PC-9 (cell line): ENCODE data around the gene FGD2. TPM values are rescaled to one million over a fixed set of nuclear protein-coding genes. Genes with fewer than 3 reads are reported as not detected.

Experiments
- BruUV-seq: library from RNA; stranded (reverse); fragments of 400-500 nt; replicated peaks from 2 replicates; lab custom pipeline; 2021; lab: Mats Ljungman, UMichigan
- CTCF ChIA-PET: fragments of 300-600 bp; sonication (Branson Sonifier 250); formaldehyde crosslinking; loops from one replicate; lab custom pipeline; 2022; ENCODE audit warnings: antibody characterized with exemption; lab: Charles Lee
- POLR2A ChIA-PET: fragments of 300-600 bp; sonication (Branson Sonifier 250); formaldehyde crosslinking; loops from one replicate; lab custom pipeline; 2022; ENCODE audit warnings: antibody characterized with exemption; ENCODE audit not compliant: unreplicated experiment; lab: Charles Lee
- DNase-seq, 2 experiments: peaks; one replicate each; pipeline versions ENCODE4 v3.0.0 to v3.0.0-alpha.2; 2015 to 2022; ENCODE audit warnings: mixed read lengths in 1 of 2
- H2AFZ ChIP-seq: fragments of 200-600 bp; sonication (generic); 2 replicates; pipeline ENCODE4 v1.8.1; 2017; ENCODE audit warnings: antibody characterized with exemption
- H3F3A ChIP-seq: fragments of 200-600 bp; sonication (generic); 2 replicates; pipeline ENCODE4 v1.8.1; 2017; ENCODE audit warnings: antibody characterized with exemption, mild to moderate bottlenecking, low read depth; ENCODE audit not compliant: insufficient read depth
- H3K27ac ChIP-seq: fragments of 200-600 bp; sonication (generic); 2 replicates; pipeline ENCODE4 v1.6.1; 2016; ENCODE audit warnings: mixed run types
- H3K27me3 ChIP-seq: fragments of 200-600 bp; sonication (generic); 2 replicates; pipeline ENCODE4 v1.6.1; 2016; ENCODE audit warnings: low read depth, mixed run types; ENCODE audit not compliant: insufficient read depth
- H3K36me3 ChIP-seq: fragments of 200-600 bp; sonication (generic); 2 replicates; pipeline ENCODE4 v1.6.1; 2016; ENCODE audit warnings: low read depth, mixed run types
- H3K4me1 ChIP-seq: fragments of 200-600 bp; sonication (generic); replicated peaks from 2 replicates; pipeline ENCODE4 v1.6.1; 2016; ENCODE audit warnings: mixed run types; ENCODE audit not compliant: insufficient read depth
- H3K4me2 ChIP-seq: fragments of 200-600 bp; sonication (generic); 2 replicates; pipeline ENCODE4 v1.6.1; 2017; ENCODE audit warnings: mixed run types
- H3K4me3 ChIP-seq: fragments of 200-600 bp; sonication (generic); 2 replicates; pipeline ENCODE4 v1.6.1; 2016; ENCODE audit warnings: mixed run types
- H3K79me2 ChIP-seq: fragments of 200-600 bp; sonication (generic); 2 replicates; pipeline ENCODE4 v1.6.1; 2017; ENCODE audit warnings: low read depth, mixed run types
- H3K9me2 ChIP-seq: fragments of 200-600 bp; sonication (generic); 2 replicates; pipeline ENCODE4 v1.8.1; 2017; ENCODE audit warnings: mild to moderate bottlenecking; ENCODE audit not compliant: insufficient read depth
- H3K9me3 ChIP-seq: fragments of 200-600 bp; sonication (generic); 2 replicates; pipeline ENCODE4 v1.8.1; 2016; ENCODE audit warnings: low read depth; ENCODE audit not compliant: insufficient read depth
- H4K20me1 ChIP-seq: fragments of 200-600 bp; sonication (generic); 2 replicates; pipeline ENCODE4 v1.8.1; 2017; ENCODE audit not compliant: insufficient read depth
- CTCF ChIP-seq: fragments of 200-600 bp; sonication (generic); conservative IDR thresholded peaks from 2 replicates; pipeline ENCODE4 v1.6.1; 2017; ENCODE audit warnings: mixed run types, antibody characterized with exemption, mild to moderate bottlenecking, moderate library complexity
- EZH2 ChIP-seq: fragments of 200-600 bp; sonication (generic); IDR thresholded peaks from 2 replicates; pipeline ENCODE4 v1.8.0; 2017; ENCODE audit warnings: antibody characterized with exemption, low read depth
- intact Hi-C: fragments of 100-400 bp; cut with micrococcal nuclease; formaldehyde crosslinking; loops from one replicate; pipeline ENCODE4 v1.10.0; 2022; ENCODE audit not compliant: unreplicated experiment
- total RNA-seq: library from RNA; stranded (reverse); gene quantifications from 2 replicates; pipeline ENCODE4 v1.2.3, GENCODE V29; 2021

FGD2 gene
- total RNA-seq, 1 experiment from 2014 or later: 0.50 TPM

- no TSS peak for BruUV-seq
These were observed 26.8 kb downstream of the FGD2 start for GRCh38 chr6:37032239-37032638.

GRCh38 chr6:37033255-37033654 is 27.8 kb downstream of the FGD2 start:
- Histone ChIP-seq H3K4me2 (no peak overlapping the region), H3K27me3 (no peaks in the 10 kb centered on the region), H3K79me2 (no peaks in the 10 kb centered on the region), H3K9me3 (no peaks in the 10 kb centered on the region), H4K20me1 (no peaks in the 10 kb centered on the region), H3F3A (peaks cover 17% of the 10 kb centered on the region), H3K9me2 (no peaks in the 10 kb centered on the region), H3K27ac (no peak overlapping the region), H3K4me3 (no peak overlapping the region), H3K4me1 (peaks cover 9% of the 10 kb centered on the region; the same call in 1 of the 2 replicates), H2AFZ (no peak overlapping the region), H3K36me3 (no peaks in the 10 kb centered on the region)
- CTCF ChIA-PET: no interaction called here
- POLR2A ChIA-PET: interaction anchor here (0.6 kb wide), 1 partner anchor 9 kb away, joined by 7 read pairs; no protein-coding TSS in a partner anchor
- TF ChIP-seq CTCF (no peak), EZH2 (no peak)
- no peak for DNase-seq
- no TSS peak for BruUV-seq
- intact Hi-C loops: no loop called here

More at GRCh38 chr6:37032239-37032638, 26.8 kb downstream of the FGD2 start:
- no peak for TF ChIP-seq EZH2
- no peak for TF ChIP-seq CTCF
- Histone ChIP-seq H3K4me2 (no peak overlapping the region), H3K36me3 (no peaks in the 10 kb centered on the region), H3K4me1 (peaks cover 9% of the 10 kb centered on the region; the same call in 1 of the 2 replicates), H3K27me3 (no peaks in the 10 kb centered on the region), H3K9me2 (no peaks in the 10 kb centered on the region), H3K9me3 (no peaks in the 10 kb centered on the region), H2AFZ (no peak overlapping the region), H4K20me1 (no peaks in the 10 kb centered on the region), H3K27ac (no peak overlapping the region), H3K79me2 (no peaks in the 10 kb centered on the region), H3F3A (peaks cover 17% of the 10 kb centered on the region), H3K4me3 (no peak overlapping the region)
- ChIA-PET POLR2A (no interaction called here), CTCF (interaction anchor here (0.6 kb wide), 1 partner anchor 158 kb away, joined by 6 read pairs; no protein-coding TSS in a partner anchor)
- no peak for DNase-seq
- intact Hi-C loops: no loop called here

GRCh38 chr6:37033819-37034795 is 28.7 kb downstream of the FGD2 start:
- no peak for TF ChIP-seq EZH2
- TF ChIP-seq CTCF: no peak
- Histone ChIP-seq H3K27me3 (no peaks in the 10 kb centered on the region), H3K4me1 (peaks cover 5% of the 10 kb centered on the region; the same call in 1 of the 2 replicates), H3K9me2 (no peaks in the 10 kb centered on the region), H3K79me2 (no peaks in the 10 kb centered on the region), H3K36me3 (no peaks in the 10 kb centered on the region), H3K27ac (no peak overlapping the region), H3K4me3 (no peak overlapping the region), H3F3A (peaks cover 11% of the 10 kb centered on the region), H4K20me1 (no peaks in the 10 kb centered on the region), H3K9me3 (no peaks in the 10 kb centered on the region), H3K4me2 (no peak overlapping the region), H2AFZ (no peak overlapping the region)
- CTCF ChIA-PET: interaction anchor here (0.6 to 0.7 kb wide), 2 partner anchors 138 to 200 kb away, joined by 3 to 6 read pairs; no protein-coding TSS in a partner anchor
- BruUV-seq: no TSS peak
- POLR2A ChIA-PET: interaction anchor here (0.6 kb wide), 1 partner anchor 10 kb away, joined by 7 read pairs; no protein-coding TSS in a partner anchor
- no peak for DNase-seq
- intact Hi-C loops: no loop called here
